Thymus (tissue), 11 donors: ENCODE results near the gene MRM2. TPM values are rescaled to one million over a fixed set of nuclear protein-coding genes. Genes with fewer than 3 reads are reported as not detected.

Experiments used
- DNase-seq, 9 donors: peaks; one replicate each; pipeline ENCODE4 v3.0.0-alpha.2; 2013; ENCODE audit warnings: low spot score in 9 of 9, low read depth in 6 of 9, missing footprints in 1 of 9
- H3K27ac ChIP-seq, 2 donors: one replicate each; pipeline ENCODE4 v1.5.1; 2013; ENCODE audit warnings: control low read depth in 1 of 2, low read depth in 1 of 2, low read length in 1 of 2, mild to moderate bottlenecking in 1 of 2, moderate library complexity in 1 of 2
- H3K27me3 ChIP-seq, 2 donors: one replicate each; pipeline ENCODE4 v1.5.1; 2013; ENCODE audit warnings: low read length in 1 of 2; ENCODE audit not compliant: control insufficient read depth in 2 of 2, insufficient read depth in 1 of 2
- H3K36me3 ChIP-seq, 2 donors: one replicate each; pipeline ENCODE4 v1.5.1; 2013; ENCODE audit warnings: low read length in 1 of 2, mild to moderate bottlenecking in 1 of 2, moderate library complexity in 1 of 2; ENCODE audit not compliant: control insufficient read depth in 2 of 2, insufficient read depth in 2 of 2
- H3K4me1 ChIP-seq, 2 donors: one replicate each; pipeline ENCODE4 v1.5.1; 2013; ENCODE audit warnings: low read length in 2 of 2; ENCODE audit not compliant: control insufficient read depth in 2 of 2, insufficient read depth in 2 of 2
- H3K4me3 ChIP-seq, 2 donors: one replicate each; pipeline ENCODE4 v1.5.1; 2013; ENCODE audit warnings: low read length in 2 of 2, control low read depth in 1 of 2, mild to moderate bottlenecking in 1 of 2
- H3K9me3 ChIP-seq, 2 donors: one replicate each; pipeline ENCODE4 v1.5.1; 2013; ENCODE audit warnings: low read length in 1 of 2, mild to moderate bottlenecking in 1 of 2; ENCODE audit not compliant: control insufficient read depth in 2 of 2, insufficient read depth in 1 of 2
- WGBS: extraction: QIAGEN DNeasy Blood & Tissue Kit; methylation state at CpG from one replicate; pipeline ENCODE4 v1.1.7; 2013; 5-methylcytosine and 5-hydroxymethylcytosine counted together
- polyA plus RNA-seq: library from polyadenylated mRNA; stranded (reverse); fragments of 200-250 nt; gene quantifications from one replicate; pipeline ENCODE4 v1.2.3, GENCODE V29; 2013
- total RNA-seq: library from RNA; stranded (reverse); fragments of 120-200 nt; gene quantifications from one replicate; pipeline ENCODE4 v1.2.4, GENCODE V29; 2013
- donor health status: healthy.

Gene MRM2
- total and polyA plus RNA-seq, 2 donors: 24.6 to 28.2 TPM

- H3K27ac ChIP-seq: no peak overlapping the region
- DNase-seq: no peak
- H3K9me3 ChIP-seq: no peaks in the 10 kb centered on the region
- H3K36me3 ChIP-seq: peaks cover 9 to 12% of the 10 kb centered on the region in 2 donors
- H3K27me3 ChIP-seq: no peaks in the 10 kb centered on the region
- H3K4me3 ChIP-seq: no peak overlapping the region
- 98% methylated on average over 9 of the region's 9 CpGs for WGBS
- H3K4me1 ChIP-seq: peaks cover 0 to 9% of the 10 kb centered on the region in 2 donors
Measured at GRCh38 chr7:2259480-2259879, 17.5 kb upstream of the MRM2 start.

GRCh38 chr7:2258661-2259365 lies 16.8 kb upstream of the MRM2 start:
- Histone ChIP-seq H3K36me3 (peaks cover 5 to 14% of the 10 kb centered on the region in 2 donors), H3K9me3 (no peaks in the 10 kb centered on the region), H3K4me3 (no peak overlapping the region), H3K27me3 (no peaks in the 10 kb centered on the region), H3K27ac (no peak overlapping the region), H3K4me1 (peaks cover 0 to 9% of the 10 kb centered on the region in 2 donors)
- no peak for DNase-seq
- WGBS: 95% methylated on average over 34 of the region's 34 CpGs

- Histone ChIP-seq H3K4me3 (no peak overlapping the region), H3K36me3 (peaks cover 5 to 10% of the 10 kb centered on the region in 2 donors), H3K9me3 (no peaks in the 10 kb centered on the region), H3K27me3 (no peaks in the 10 kb centered on the region), H3K4me1 (peaks cover 0 to 9% of the 10 kb centered on the region in 2 donors), H3K27ac (no peak overlapping the region)
- no peak for DNase-seq
- WGBS: 96% methylated on average over 17 of the region's 17 CpGs
Measured at GRCh38 chr7:2257651-2258050, 15.6 kb upstream of the MRM2 start.

GRCh38 chr7:2257046-2257551 lies 15.1 kb upstream of the MRM2 start:
- no peak for DNase-seq
- WGBS: 98% methylated on average over 38 of the region's 38 CpGs
- Histone ChIP-seq H3K36me3 (peaks cover under 1 to 11% of the 10 kb centered on the region in 2 donors), H3K4me1 (peaks cover 0 to 11% of the 10 kb centered on the region in 2 donors), H3K4me3 (no peak overlapping the region), H3K27me3 (no peaks in the 10 kb centered on the region), H3K9me3 (no peaks in the 10 kb centered on the region), H3K27ac (no peak overlapping the region)

GRCh38 chr7:2256306-2257045 lies 14.5 kb upstream of the MRM2 start:
- DNase-seq: no peak
- 99% methylated on average over 44 of the region's 44 CpGs for WGBS
- Histone ChIP-seq H3K4me3 (no peak overlapping the region), H3K36me3 (peaks cover 3 to 17% of the 10 kb centered on the region in 2 donors), H3K4me1 (peaks cover 0 to 5% of the 10 kb centered on the region in 2 donors), H3K27ac (no peak overlapping the region), H3K9me3 (no peaks in the 10 kb centered on the region), H3K27me3 (no peaks in the 10 kb centered on the region)

- WGBS: 95% methylated on average over 33 of the region's 33 CpGs
- Histone ChIP-seq H3K36me3 (peaks cover 8 to 24% of the 10 kb centered on the region in 2 donors), H3K4me1 (peaks cover 0 to 2% of the 10 kb centered on the region in 2 donors), H3K4me3 (no peak overlapping the region), H3K9me3 (no peaks in the 10 kb centered on the region), H3K27ac (no peak overlapping the region), H3K27me3 (no peaks in the 10 kb centered on the region)
- no peak for DNase-seq
Measured at GRCh38 chr7:2255145-2256139, 13.4 kb upstream of the MRM2 start.

GRCh38 chr7:2254429-2255144 lies 12.6 kb upstream of the MRM2 start:
- no peaks in the 10 kb centered on the region for H3K9me3 ChIP-seq
- DNase-seq: no peak
- H3K36me3 ChIP-seq: peaks cover 11 to 28% of the 10 kb centered on the region in 2 donors
- no peak overlapping the region for H3K4me3 ChIP-seq
- no peak overlapping the region for H3K27ac ChIP-seq
- no peaks in the 10 kb centered on the region for H3K27me3 ChIP-seq
- peaks cover 0 to 4% of the 10 kb centered on the region in 2 donors for H3K4me1 ChIP-seq
- 98% methylated on average over 31 of the region's 31 CpGs for WGBS

GRCh38 chr7:2253525-2254244 lies 11.7 kb upstream of the MRM2 start:
- peaks cover 14 to 27% of the 10 kb centered on the region in 2 donors for H3K36me3 ChIP-seq
- H3K27ac ChIP-seq: no peak overlapping the region
- DNase-seq: no peak
- peaks cover 4 to 13% of the 10 kb centered on the region in 2 donors for H3K4me1 ChIP-seq
- WGBS: 95% methylated on average over 32 of the region's 32 CpGs
- H3K9me3 ChIP-seq: no peaks in the 10 kb centered on the region
- H3K27me3 ChIP-seq: no peaks in the 10 kb centered on the region
- H3K4me3 ChIP-seq: no peak overlapping the region
